EH (cell line): ENCODE results near the gene ADGRG1.

Experiments
- DNase-seq: peaks from one replicate; pipeline ENCODE4 v3.0.0-alpha.2; 2015; ENCODE audit warnings: low read depth

The ADGRG1 gene

DNA sequence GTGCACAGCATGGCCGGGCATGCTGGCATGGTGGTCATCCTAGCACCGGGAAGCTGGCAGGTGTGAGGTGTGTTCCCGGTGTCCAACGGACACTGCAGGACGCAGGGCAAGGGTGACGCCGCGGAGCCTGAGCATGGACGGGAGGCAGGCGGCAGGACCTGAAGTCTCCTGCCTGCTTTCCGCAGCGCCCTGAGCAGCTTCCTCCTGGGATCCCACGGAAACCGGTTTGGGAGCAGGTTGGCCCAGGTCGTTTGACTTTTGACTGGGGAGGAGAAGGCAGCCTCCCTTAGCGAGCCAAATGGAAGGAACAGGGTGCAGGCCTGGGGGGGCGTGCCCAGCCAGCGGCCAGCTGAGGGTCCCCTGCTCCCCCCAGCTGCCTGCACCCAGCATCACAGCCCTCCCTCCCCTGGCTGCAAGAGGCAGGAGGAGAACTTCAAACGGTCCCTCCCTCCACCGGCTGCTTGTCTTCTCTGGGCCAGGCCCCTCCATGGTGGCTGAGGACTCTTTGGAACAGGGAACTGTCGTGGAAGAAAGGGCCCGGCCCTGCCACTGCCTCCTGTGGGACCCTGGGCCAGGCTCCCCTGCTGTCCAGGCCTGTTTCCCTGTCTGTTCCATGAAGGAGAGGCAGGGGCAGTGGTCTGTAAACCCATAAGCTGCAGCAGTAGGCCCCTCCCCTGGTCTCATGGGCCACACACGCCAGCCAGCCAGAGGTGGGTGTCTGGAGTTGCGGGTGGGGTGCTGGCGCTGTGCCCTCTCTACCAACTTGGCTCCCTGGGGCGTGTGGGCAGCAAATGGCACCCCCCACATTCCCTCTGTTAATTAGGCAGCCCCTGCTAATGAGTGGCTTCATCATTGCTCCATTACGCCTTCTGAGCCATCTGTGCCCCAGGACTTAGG is 7.8 kb upstream of the ADGRG1 start:
- DNase-seq: no peak

DNA sequence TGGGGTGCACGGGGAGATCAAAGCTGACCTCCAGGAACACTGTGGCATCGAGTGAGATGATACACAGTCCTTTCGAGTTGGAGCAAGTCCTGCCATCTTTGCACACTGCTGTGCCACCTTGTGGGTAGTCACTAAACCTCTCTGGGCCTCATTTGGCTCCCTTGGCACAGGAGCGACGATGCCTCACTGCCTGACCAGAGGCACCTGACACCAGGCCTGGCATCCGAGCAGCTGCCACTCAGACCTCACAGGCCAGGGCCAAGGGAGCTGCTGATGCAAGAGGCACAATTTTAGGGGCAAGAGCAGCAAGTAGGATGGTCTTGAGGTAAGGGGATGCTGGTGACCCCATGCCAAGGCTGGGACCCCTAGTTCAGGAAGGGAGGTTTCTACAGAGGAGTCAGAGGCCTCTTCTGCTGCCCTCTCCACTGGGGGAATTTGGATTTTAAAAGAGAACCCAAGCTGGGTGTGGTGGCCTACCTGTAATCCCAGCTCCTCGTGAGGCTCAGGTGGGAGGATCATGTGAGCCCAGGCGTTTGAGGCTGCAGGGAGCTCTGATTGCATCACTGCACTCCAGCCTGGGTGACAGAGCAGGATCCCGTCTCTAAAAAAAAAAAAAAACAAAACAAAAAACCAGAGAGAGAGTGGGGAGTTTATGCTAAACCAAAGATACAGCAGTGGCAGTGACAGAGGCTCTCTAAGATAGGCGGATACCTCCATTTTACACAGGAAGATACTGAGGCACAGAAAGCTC is 6.7 kb upstream of the ADGRG1 start:
- no peak for DNase-seq

DNA sequence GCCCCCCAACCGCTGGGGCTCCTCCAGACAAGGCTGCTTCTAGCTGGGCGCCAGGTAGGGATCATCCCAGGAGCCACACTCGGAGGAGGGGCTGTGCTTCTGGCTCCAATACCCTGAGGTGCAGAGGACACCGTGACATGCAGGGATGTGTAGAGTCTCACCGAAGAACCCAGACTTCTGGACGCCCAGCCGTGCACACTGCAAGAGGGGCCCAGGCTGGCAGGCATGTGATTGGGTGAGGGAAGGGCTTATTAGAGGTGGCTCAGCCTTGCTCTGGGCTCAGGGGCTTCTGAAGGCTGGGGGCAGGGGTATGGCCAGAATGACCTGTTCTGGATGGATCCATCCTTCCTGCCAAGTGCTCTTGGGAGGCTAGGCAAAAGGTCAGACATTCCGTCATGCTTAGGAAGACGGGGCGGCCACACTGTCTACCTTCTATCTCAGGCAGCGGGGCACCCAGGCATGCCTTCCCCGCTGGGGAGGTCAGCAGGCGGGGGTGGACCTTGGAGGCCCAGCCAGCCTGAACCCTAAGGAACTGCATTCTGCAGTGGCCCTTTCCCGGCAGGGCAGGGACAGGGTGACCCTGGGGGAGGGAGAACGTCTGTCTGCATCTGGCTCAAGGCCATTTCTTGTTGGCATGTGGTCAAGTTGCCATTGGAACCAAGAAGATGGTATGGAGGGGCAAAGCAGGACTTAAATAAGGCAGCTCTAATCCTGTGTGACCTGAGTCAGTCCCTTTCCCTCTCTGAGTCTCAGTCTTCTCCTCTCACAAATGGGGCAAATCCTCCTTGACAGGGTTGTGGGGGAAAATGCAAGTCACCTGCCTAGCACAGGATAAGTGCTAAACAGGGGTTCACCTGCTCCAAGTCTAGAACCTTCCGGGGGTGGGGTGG is 5.8 kb upstream of the ADGRG1 start:
- DNase-seq: no peak

DNA sequence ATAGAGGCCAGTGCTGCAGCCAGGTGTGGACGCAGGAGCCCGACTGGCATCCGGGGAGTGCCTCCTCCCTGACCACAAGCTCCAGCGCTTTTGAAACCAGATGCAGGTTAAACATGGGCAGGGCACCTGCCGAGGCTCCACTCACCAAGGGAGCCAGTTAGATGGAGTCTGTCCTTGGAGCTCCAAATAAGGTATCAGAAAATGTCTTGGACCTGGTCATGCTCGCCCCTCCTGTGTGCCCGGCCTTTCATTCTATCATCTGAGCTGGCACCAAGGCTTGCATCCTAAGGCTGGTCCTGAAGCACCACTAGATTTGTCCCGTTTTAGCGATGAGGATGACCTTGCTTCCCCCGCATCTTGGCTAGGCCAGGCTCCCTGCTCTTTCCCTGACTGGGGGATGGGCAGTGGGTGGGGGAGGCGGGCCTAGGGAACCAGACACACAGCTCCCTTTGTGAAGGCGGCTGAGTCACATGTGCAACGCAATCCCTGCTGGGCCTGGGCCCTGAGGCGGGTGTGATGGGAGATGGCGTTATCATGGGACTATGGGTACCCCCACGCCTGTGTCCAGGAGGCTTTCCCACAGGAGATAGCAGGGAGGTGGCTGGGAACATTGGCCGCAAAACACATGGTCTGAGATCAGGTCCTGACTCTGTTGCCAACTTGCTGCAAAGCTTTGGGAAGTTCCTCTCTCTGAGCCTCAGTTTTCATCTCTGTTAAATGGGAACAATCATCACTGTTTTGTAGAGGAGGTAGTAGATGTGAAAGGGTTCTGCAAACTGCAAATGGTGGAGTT is 5.0 kb upstream of the ADGRG1 start:
- DNase-seq: peak; percentile 64

DNA sequence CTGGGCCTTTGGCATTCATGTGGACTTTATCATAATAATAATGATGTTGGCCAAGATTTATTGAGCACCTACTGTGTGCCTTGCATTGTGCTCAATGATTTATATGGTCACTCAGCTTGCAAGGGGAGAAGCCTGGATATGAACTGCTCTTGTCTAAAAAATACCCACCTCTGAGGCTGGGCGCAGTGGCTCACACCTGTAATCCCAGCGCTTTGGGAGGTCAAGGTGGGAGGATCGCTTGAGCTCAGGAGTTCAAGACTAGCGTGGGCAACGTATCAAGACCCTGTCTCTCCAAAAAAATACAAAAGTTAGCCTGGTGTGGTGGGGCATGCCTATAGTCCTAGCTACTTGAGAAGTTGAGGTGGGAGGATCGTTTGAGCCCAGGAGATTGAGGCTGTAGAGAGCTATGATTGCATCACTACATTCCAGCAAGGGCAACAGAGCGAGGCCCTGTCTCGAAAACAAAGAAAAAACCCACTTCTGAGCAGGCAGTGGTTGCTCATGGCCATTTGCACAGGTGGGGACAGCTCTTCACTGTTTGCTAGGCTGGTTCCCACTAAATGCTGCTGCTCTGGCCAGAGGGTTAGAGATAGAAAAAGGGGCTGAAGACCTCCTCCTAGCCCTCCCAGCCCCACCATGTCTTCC is 4.3 kb upstream of the ADGRG1 start:
- DNase-seq: peak; percentile 31

DNA sequence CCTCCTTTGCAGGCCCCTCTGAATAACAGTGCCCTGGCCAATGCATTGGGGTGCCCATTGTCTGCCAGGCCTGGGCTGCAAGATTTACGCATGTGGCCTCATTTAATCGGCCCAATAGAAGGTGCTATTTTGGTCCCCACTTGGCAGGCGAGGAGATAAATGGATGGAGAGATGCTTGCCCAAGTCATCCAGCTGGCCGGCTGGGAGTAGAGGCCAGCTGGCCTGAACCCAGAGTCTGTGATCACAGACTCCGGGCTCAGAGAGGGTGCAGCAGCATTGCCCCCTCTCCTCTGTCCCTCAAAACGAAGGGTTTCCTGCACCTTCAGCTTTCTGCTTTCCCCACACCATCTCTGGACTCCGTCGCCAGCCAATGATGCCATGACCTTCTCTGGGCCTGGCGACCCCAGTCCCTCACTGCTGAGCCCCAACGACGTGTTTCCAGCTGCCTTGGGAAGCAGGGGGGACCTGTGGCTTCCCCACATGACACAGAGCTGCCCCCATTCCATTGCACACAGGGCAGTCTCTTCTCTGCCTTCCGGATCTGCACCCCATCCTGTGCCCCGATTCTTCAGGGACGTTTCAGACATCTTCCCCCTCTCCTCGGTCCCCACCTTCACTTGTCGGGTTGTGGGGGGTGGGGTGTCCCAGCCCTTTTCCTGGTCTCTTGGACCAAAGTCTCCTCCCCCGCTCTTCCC is 3.5 kb upstream of the ADGRG1 start:
- DNase-seq: no peak

DNA sequence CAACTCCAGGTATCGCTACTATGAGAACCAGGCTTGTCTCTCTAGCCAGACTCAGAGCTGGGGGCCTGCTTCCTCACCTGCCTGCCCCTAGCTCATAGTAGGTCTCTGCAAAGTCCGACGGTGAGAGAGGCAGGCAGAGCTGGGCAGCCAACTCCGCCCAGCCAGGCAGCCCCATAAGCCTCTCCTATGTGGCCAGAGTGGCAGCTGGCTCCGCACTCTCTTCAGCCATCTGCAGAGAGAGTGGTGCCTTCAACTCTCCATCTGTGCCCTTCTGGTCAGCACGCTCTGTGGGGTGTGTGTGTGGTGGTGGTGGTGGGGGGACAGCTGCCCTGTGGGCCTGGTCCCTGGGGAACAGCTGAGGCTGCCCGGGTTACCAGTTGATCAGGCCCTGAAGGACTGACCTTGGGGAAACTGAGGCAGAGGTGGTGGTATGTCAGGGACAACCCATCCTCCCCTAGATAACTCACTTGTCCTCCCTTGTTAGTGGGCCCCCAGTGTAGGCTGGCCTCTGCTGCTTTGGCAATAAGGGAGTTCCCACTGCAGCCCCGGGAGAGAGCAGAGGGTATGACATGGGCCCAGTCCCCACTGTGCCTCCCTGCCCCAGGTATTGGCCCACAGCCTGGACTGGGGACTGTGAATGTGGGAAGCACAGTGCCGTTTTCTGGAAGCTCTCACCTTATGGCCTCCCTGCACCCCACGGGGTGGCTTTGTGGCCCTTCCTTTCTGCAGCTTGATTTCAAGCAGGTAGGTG is 1.8 kb upstream of the ADGRG1 start:
- DNase-seq: no peak

DNA sequence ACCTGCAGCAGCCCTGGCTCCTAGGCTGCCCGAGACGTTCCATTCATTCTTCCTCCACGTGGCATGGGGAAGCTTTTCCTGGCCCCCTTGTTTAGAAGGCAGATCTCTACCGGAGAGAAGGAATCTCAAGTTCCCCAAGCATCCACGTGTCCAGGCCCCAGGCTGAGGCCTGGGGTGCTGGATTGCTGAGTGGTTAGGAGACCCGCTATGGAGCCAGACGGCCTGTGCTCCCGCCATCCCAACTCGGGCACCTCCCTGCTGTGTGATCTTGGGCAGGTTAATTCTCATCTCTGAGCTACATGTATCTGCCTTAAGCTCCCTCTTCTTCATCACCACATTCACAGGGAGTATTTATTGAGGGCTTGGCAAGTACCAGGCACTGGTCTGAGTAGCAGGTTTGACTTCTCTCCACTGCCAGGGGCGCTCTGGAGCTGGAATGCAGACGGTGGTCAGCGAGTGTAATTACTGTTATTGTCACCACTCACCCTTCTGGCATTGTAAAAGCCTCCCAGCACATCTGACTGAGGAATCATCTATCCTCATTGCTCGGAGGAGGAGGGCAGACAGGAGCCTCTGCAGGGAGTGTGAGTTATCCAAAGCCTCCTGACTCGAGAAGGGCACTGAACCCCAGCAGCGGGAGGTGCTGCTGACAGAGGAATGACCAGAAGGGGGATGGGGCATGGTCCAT is 1.1 kb upstream of the ADGRG1 start:
- DNase-seq: peak; percentile 93

DNA sequence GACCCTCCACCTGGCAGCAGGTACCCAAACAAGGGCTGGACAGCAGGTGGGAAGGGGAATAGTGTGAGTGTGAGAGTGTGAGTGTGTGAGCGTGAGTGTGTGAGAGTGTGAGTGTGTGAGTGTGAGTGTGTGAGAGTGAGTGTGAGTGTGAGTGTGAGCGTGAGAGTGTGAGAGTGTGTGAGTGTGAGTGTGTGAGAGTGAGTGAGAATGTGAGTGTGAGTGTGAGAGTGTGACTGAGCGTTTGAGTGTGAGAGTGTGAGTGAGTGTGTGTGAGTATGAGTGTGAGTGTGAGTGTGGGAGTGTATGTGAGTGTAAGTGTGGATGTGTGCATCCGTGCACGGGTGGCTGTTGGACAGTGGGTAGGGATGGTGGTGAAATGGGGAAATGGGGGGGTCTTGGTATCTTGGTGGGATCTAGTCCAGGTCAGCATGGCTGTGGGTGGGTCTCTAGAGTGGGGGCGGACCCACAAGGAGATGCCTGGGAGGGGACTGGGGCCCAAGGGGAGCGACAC is 408 bp downstream of the ADGRG1 start:
- no peak for DNase-seq

DNA sequence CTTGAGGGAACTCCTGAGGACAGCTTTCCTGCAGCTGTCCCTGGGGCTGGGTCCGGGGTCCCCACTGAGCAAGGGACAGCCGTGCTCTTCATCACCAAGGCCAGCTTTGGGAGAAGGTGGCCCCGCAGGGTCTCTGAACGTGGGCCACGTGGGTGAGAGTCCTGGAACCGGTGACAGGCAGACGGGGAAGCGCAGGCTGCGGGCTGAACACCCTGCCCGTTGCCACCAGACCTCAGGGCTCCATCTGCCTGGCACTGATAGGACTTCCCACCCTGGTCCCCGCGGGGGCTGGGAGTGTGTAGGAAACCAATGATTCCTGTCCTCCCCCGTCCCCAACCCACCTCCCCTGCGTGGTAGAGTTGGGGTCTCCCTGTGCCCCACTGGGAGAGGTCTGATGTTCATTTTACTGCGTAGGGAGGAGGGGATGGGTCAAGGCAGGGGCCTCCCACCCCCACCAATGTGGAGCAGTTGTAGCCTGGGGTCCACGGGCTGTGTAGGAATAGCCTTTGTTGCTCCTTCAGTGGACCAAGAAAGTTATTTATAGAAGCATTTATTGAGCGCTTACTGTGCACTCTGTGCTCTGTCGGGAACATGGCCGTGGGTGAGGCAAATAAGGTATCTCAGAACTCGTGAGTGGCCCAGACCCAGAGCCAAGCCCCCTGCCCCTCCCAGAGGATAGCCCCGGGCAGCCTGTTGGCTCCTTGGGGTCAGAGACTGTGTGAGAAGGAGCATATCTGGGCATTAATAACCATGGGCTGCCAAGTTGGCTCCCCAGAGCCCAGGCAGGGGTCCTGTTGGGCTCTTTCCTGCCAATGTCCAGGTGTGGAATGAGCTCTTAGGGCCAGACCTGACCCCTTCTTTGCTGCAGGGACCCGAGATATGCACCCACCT is 1.3 kb downstream of the ADGRG1 start:
- no peak for DNase-seq

DNA sequence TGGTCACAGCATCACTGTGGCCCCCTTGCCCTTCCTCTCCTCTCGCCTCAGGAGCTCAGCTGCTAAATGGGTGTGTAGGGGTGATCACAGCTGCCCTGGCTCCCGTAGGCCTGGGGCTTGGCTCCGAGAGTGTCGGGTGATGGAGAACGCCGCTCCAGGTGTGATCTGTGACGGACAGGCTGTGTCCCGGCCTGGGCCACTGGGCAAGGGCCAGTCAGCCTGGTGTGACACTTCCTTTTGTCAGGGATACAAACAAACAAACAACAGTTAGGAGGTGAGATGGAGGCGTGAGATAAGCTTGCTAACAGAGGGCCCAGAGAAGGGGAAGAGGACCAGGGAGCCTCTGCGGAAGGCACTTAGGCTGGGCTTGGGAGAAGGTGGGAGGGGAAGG is 2.0 kb downstream of the ADGRG1 start:
- DNase-seq: no peak

DNA sequence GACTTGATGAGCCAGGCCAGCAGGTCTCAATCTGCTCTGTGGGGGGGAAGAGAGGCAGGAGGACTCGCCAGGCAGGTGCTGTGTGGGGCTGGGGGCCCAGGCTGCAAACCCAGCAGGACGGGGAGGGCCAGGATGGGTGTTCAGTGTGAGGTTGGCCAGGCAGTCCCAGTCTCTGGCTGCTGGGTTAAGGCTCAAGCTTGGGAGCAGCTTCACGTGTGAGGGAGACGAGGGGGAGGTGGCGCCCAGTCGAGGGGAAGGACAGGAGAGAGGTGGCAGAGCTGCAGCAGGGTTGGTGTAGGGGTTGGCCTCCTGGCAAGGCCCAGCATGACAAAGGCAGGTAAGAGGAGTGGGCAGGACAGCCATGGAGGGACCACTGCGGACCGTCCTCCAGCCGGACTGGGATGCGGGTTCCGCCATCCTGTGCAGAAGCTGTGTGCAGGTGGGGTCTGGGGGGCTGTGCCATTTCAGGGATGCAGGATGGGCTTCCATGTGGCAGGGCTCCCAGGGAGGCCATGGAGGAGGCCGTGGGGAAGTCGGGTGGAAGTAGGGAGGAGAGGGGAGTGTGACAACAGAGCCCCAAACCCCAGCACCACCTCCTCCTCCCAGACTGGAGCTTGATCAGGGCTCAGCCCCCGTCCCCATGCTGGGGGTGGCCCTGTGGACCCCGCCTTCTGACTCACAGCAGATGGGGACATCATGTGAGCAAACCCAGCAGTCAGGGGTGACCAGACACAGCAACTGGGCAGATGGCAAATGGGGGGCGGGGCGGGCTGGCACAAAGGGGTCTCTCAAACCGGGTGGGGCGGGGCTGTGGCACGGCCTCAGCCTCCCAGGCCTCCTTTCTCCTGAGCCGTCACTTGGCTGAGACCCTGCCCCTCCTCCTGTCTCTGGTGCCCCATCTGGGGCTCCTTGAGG is 2.8 kb downstream of the ADGRG1 start:
- DNase-seq: no peak

DNA sequence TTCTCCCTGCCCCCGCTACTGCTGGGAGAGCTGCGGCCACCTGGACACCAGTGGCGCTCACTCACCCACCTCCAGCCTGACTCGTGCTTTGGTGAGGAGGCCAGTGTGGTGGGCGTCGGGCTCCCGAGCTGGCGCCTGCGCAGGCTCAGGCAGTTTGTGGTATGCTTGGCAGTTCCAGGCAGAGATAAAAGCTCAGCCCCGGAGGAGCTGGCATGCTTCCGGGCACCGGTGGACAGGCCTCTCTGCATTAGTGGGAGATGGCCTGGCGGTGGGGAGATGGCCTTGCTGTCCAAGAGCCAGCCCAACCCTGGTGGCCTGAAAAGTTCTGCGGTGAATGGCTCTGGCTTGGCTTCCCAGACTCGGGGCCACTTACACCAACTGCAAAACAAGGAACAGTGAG is 4.1 kb downstream of the ADGRG1 start:
- DNase-seq: no peak

DNA sequence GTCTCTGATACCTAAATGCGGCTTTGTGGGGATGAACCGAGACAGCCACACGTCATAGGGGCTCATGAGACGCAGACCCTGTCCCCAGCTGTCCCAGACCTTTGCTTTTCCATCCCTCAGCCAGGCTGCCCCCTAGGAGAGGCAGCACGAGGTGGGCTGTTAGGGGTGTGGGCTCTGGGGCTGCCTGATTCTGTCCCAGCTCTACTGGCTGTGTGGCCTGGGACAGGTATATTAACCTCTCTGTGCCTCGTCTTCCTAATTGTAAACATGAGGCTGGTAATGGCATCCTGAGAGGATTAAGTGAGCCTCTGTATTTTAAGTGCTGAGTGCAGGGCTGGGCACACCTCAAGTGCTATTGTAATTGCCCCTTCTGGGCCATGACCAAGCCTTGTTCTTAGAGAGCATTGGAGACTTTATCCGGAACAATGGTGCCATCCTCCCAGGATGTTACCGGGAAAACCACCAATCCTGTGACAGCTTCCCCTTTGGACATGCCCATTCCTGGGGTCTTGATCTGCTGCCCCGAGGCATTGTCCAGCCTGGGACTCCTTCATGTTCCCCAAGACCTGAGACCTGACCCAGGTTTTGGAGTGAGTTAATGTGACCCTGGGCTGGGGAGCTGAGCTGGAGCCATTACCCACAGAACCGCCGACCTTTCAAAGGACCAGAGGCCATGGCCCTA is 5.1 kb downstream of the ADGRG1 start:
- no peak for DNase-seq

DNA sequence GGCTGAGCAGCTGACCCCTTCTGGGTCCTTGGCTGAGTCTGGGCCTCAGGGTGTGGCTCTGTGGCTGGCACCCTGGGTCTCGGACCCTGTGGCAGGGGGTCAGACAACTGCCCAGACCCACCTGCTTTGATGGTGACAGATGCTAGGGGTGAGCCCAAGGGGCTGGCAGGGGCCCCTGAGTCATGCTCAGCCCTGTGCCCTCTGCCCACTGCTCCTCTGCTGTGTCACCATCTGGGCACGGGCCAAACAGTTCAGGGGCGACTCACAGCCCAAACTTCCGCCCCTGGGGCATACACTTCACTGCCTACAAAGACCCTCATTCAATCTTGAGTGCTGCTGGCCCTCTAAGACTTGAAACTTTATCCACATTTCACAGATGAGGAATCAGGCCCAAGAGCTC is 5.7 kb downstream of the ADGRG1 start:
- peak; percentile 65 for DNase-seq
